H1 (cell line): ENCODE results near the gene AMBP. TPM values are rescaled to one million over a fixed set of nuclear protein-coding genes. Genes with fewer than 3 reads are reported as not detected.

Source experiments
- CTCF ChIA-PET: fragments of 300-600 bp; sonication (Branson Sonifier 250); formaldehyde crosslinking; loops from one replicate; lab custom pipeline; 2021; ENCODE audit not compliant: partially characterized antibody; lab: Charles Lee
- POLR2A ChIA-PET: fragments of 300-600 bp; sonication (Branson Sonifier 250); formaldehyde crosslinking; loops from one replicate; lab custom pipeline; 2021; ENCODE audit warnings: inconsistent platforms; ENCODE audit not compliant: partially characterized antibody; lab: Charles Lee
- DNase-seq, 2 experiments: peaks; one replicate each; pipeline versions ENCODE4 v3.0.0 to v3.0.0-alpha.2; 2010 to 2022; ENCODE audit warnings: low spot score in 2 of 2, low read depth in 1 of 2, mixed read lengths in 1 of 2
- FAIRE-seq: peaks from 2 replicates; lab custom pipeline; 2011; peaks lifted over from hg19 to GRCh38; lab: Jason Lieb, UNC
- H2AFZ ChIP-seq: 2 replicates; pipeline ENCODE4 v1.8.1; 2012; ENCODE audit warnings: low read length, inconsistent platforms
- H2AK5ac ChIP-seq: 2 replicates; pipeline ENCODE4 v1.6.1; 2013; ENCODE audit warnings: low read depth, low read length
- H2BK120ac ChIP-seq: replicated peaks from 2 replicates; pipeline ENCODE3; 2013; ENCODE audit warnings: low read depth, low read length, inconsistent platforms
- H2BK12ac ChIP-seq: 2 replicates; pipeline ENCODE4 v1.6.1; 2013; ENCODE audit warnings: low read depth, low read length
- H2BK15ac ChIP-seq: 2 replicates; pipeline ENCODE4 v1.6.1; 2013; ENCODE audit warnings: low read length
- H2BK20ac ChIP-seq: 2 replicates; pipeline ENCODE4 v1.6.1; 2013; ENCODE audit warnings: low read length
- H2BK5ac ChIP-seq: 2 replicates; pipeline ENCODE4 v1.6.1; 2013; ENCODE audit warnings: low read depth, low read length
- H3K14ac ChIP-seq: 2 replicates; pipeline ENCODE4 v1.6.1; 2013; ENCODE audit warnings: inconsistent platforms; ENCODE audit not compliant: insufficient read length
- H3K18ac ChIP-seq: 2 replicates; pipeline ENCODE4 v1.6.1; 2013; ENCODE audit warnings: low read length; ENCODE audit errors: extremely low read depth
- H3K23ac ChIP-seq: 2 replicates; pipeline ENCODE4 v1.6.1; 2013; ENCODE audit warnings: inconsistent platforms; ENCODE audit not compliant: insufficient read length
- H3K23me2 ChIP-seq: 2 replicates; pipeline ENCODE4 v1.6.1; 2013; ENCODE audit warnings: low read depth, low read length
- H3K27ac ChIP-seq: 2 replicates; pipeline ENCODE4 v1.6.1; 2011; ENCODE audit warnings: low read depth, low read length, inconsistent platforms
- H3K27me3 ChIP-seq, 4 experiments: replicated peaks in 1 of 4; 1 replicate in 1 of 4; 2 replicates in 3 of 4; pipeline versions ENCODE4 v1.6.1 to v1.8.1; 2011 to 2013; ENCODE audit warnings: low read length in 3 of 4, mild to moderate bottlenecking in 3 of 4, inconsistent platforms in 2 of 4, mixed read lengths in 2 of 4, moderate library complexity in 1 of 4; ENCODE audit not compliant: control insufficient read depth in 3 of 4, insufficient read depth in 3 of 4; ENCODE audit errors: extremely low read depth in 1 of 4
- H3K36me3 ChIP-seq, 4 experiments: 2 replicates each; pipeline versions ENCODE4 v1.6.1 to v1.8.1; 2011 to 2013; ENCODE audit warnings: mild to moderate bottlenecking in 4 of 4, low read length in 3 of 4, moderate library complexity in 2 of 4, control low read depth in 1 of 4, inconsistent platforms in 1 of 4; ENCODE audit not compliant: insufficient read depth in 4 of 4, control insufficient read depth in 2 of 4
- H3K4ac ChIP-seq: replicated peaks from 2 replicates; pipeline ENCODE3; 2013; ENCODE audit warnings: low read length, low read depth, mixed read lengths, inconsistent platforms; ENCODE audit not compliant: insufficient read length
- H3K4me1 ChIP-seq, 4 experiments: replicated peaks in 1 of 4; 1 replicate in 1 of 4; 2 replicates in 3 of 4; pipeline versions ENCODE4 v1.6.1 to v1.8.1; 2011 to 2013; ENCODE audit warnings: low read length in 3 of 4, inconsistent platforms in 2 of 4, mixed read lengths in 1 of 4; ENCODE audit not compliant: insufficient read depth in 4 of 4, control insufficient read depth in 3 of 4
- H3K4me2 ChIP-seq, 2 experiments: 2 replicates each; pipeline versions ENCODE4 v1.6.1 to v1.8.1; 2011 to 2013; ENCODE audit warnings: low read depth in 2 of 2, low read length in 2 of 2, control low read depth in 1 of 2, inconsistent platforms in 1 of 2, mild to moderate bottlenecking in 1 of 2; ENCODE audit not compliant: insufficient read depth in 1 of 2
- H3K4me3 ChIP-seq, 4 experiments: fragments of 200-600, 300-600 bp in 1 of 4; sonication (generic), shearing (Covaris generic), sonication (Bioruptor Twin) in 1 of 4; 2 replicates each; pipeline versions ENCODE4 v1.5.1 to v1.8.1; 2011 to 2016; ENCODE audit warnings: low read length in 4 of 4, low read depth in 3 of 4, control low read depth in 2 of 4, inconsistent platforms in 2 of 4, mild to moderate bottlenecking in 2 of 4, mixed read lengths in 1 of 4, moderate library complexity in 1 of 4; ENCODE audit not compliant: insufficient read depth in 2 of 4; ENCODE audit errors: extremely low read depth in 1 of 4
- H3K56ac ChIP-seq: replicated peaks from 2 replicates; pipeline ENCODE3; 2013; ENCODE audit warnings: low read depth, mild to moderate bottlenecking, mixed read lengths, low read length, inconsistent platforms; ENCODE audit not compliant: insufficient read length
- H3K79me1 ChIP-seq: 2 replicates; pipeline ENCODE4 v1.6.1; 2013; ENCODE audit warnings: low read depth, low read length, control low read depth
- H3K79me2 ChIP-seq, 2 experiments: 2 replicates each; pipeline versions ENCODE4 v1.6.1 to v1.8.1; 2012 to 2013; ENCODE audit warnings: low read length in 2 of 2, mild to moderate bottlenecking in 2 of 2, inconsistent platforms in 1 of 2; ENCODE audit not compliant: insufficient read depth in 2 of 2, control insufficient read depth in 1 of 2
- H3K9ac ChIP-seq, 4 experiments: replicated peaks in 1 of 4; 1 replicate in 1 of 4; 2 replicates in 3 of 4; pipeline versions ENCODE4 v1.6.1 to v1.8.1; 2011 to 2013; ENCODE audit warnings: low read depth in 3 of 4, low read length in 3 of 4, control low read depth in 2 of 4, mild to moderate bottlenecking in 2 of 4, moderate library complexity in 2 of 4, inconsistent platforms in 1 of 4; ENCODE audit errors: extremely low read depth in 1 of 4
- H3K9me3 ChIP-seq, 2 experiments: 2 replicates each; pipeline versions ENCODE4 v1.6.1 to v1.8.1; 2012 to 2013; ENCODE audit warnings: mild to moderate bottlenecking in 2 of 2, moderate library complexity in 2 of 2, control low read depth in 1 of 2, inconsistent platforms in 1 of 2, low read depth in 1 of 2, low read length in 1 of 2, mixed read lengths in 1 of 2; ENCODE audit not compliant: insufficient read depth in 2 of 2
- H4K20me1 ChIP-seq, 2 experiments: replicated peaks in 1 of 2; 2 replicates each; pipeline versions ENCODE3 to v1.8.1; 2011 to 2013; ENCODE audit warnings: inconsistent platforms in 2 of 2, low read length in 2 of 2, mild to moderate bottlenecking in 1 of 2; ENCODE audit not compliant: insufficient read depth in 2 of 2, control insufficient read depth in 1 of 2
- H4K5ac ChIP-seq: 2 replicates; pipeline ENCODE4 v1.6.1; 2013; ENCODE audit warnings: low read length, low read depth, mixed read lengths, inconsistent platforms; ENCODE audit not compliant: insufficient read length
- H4K8ac ChIP-seq: 2 replicates; pipeline ENCODE4 v1.8.0; 2013; ENCODE audit warnings: mild to moderate bottlenecking, moderate library complexity, low read length, inconsistent platforms; ENCODE audit not compliant: insufficient read depth; ENCODE audit errors: extremely low read depth
- H4K91ac ChIP-seq: replicated peaks from 2 replicates; pipeline ENCODE3; 2013; ENCODE audit warnings: low read length, mixed read lengths, inconsistent platforms; ENCODE audit not compliant: insufficient read length
- SP2 ChIP-seq: IDR thresholded peaks from 2 replicates; pipeline ENCODE4 v1.6.1; 2012; ENCODE audit warnings: mild to moderate bottlenecking, low read length, inconsistent platforms
- WGBS, 2 experiments: shearing (Covaris generic) in 1 of 2; methylation state at CpG; one replicate each; pipeline versions ENCODE4 v1.1.6 to v1.1.7; 2013 to 2015; ENCODE audit warnings: low lambda C conversion rate in 2 of 2, mixed read lengths in 2 of 2, inconsistent platforms in 1 of 2, low coverage in 1 of 2, missing lambda C conversion rate in 1 of 2; ENCODE audit not compliant: insufficient replicate concordance in 2 of 2, insufficient coverage in 1 of 2, insufficient read length in 1 of 2; ENCODE audit errors: extremely low coverage in 1 of 2, missing lambda C conversion rate in 1 of 2; 5-methylcytosine and 5-hydroxymethylcytosine counted together
- polyA plus RNA-seq, 7 experiments: library from polyadenylated mRNA; depleted of rRNA in 3 of 7; stranded (reverse) in 5 of 7; unstranded in 2 of 7; fragments of >200 nt in 5 of 7; fragments of 200-250 nt in 2 of 7; gene quantifications; 1 replicate in 5 of 7; 2 replicates in 1 of 7; 4 replicates in 1 of 7; pipeline versions ENCODE4 v1.2.1 to v1.2.3, GENCODE V29; 2011 to 2013; ENCODE audit warnings: missing spikeins in 2 of 7, mixed read lengths in 2 of 7
- total RNA-seq: library from RNA; stranded (reverse); fragmentation: NEBNext Ultra II Directional; extraction: Animal tissue kit (Norgen Biotek cat#: 25700); gene quantifications from 2 replicates; pipeline ENCODE4 v1.2.1, GENCODE V29; 2021

Gene AMBP
- total and polyA plus RNA-seq, 2 of the 8 experiments (the other 6 are each of a cell fraction or from before 2014, with no cell fraction given): 3.0 to 4.0 TPM

- H3K79me1 ChIP-seq: no peaks in the 10 kb centered on the region
- no peak overlapping the region for H4K91ac ChIP-seq
- H3K27ac ChIP-seq: no peak overlapping the region
- H3K4ac ChIP-seq: no peak overlapping the region
- ChIA-PET CTCF (interaction anchor here (0.6 to 5.9 kb wide), 12 partner anchors 8 to 257 kb away, joined by 3 to 144 read pairs (median 4); partner anchors contain the start of gene AMBP), POLR2A (no interaction called here)
- no peak overlapping the region; a peak in 1 of 8 replicates for H3K4me3 ChIP-seq
- H3K9me3 ChIP-seq: no peaks in the 10 kb centered on the region
- TF ChIP-seq SP2: no peak
- H3K56ac ChIP-seq: no peak overlapping the region
- H2BK12ac ChIP-seq: no peak overlapping the region
- no peaks in the 10 kb centered on the region for H4K20me1 ChIP-seq
- H2BK120ac ChIP-seq: no peak overlapping the region
- H2AFZ ChIP-seq: no peak overlapping the region
- H4K5ac ChIP-seq: no peak overlapping the region
- peaks cover 2 to 27% (median 19%) of the 10 kb centered on the region in 4 experiments for H3K27me3 ChIP-seq
- H3K23me2 ChIP-seq: peaks cover 5% of the 10 kb centered on the region; the same call in 1 of the 2 replicates
- no peak overlapping the region for H3K18ac ChIP-seq
- peak overlapping the region; percentile 74 to 75; a peak in 2 of 4 replicates for H3K4me2 ChIP-seq
- no peak overlapping the region for H2AK5ac ChIP-seq
- no peak overlapping the region for H2BK5ac ChIP-seq
- no peak overlapping the region for H2BK20ac ChIP-seq
- WGBS, 2 experiments: 75% methylated on average over 12 of the region's 14 CpGs; no CpG with 5 or more reads in 1 of the 2 experiments
- no peak overlapping the region for H3K23ac ChIP-seq
- H3K4me1 ChIP-seq: peaks cover 0 to 16% (median 10%) of the 10 kb centered on the region in 4 experiments; a peak in 6 of 7 replicates
- H3K14ac ChIP-seq: no peak overlapping the region
- H4K8ac ChIP-seq: no peak overlapping the region
- FAIRE-seq: no peak
- no peak for DNase-seq
- H3K79me2 ChIP-seq: no peaks in the 10 kb centered on the region
- H2BK15ac ChIP-seq: no peak overlapping the region
- no peak overlapping the region for H3K9ac ChIP-seq
- no peaks in the 10 kb centered on the region for H3K36me3 ChIP-seq
Measured at GRCh38 chr9:114096866-114097612, 18.9 kb upstream of the AMBP start.
